SHP77 treated with DMSO at 0.1 percent for 48 hours (cell line): ENCODE results near the gene ESYT1.

Source experiments
- DNase-seq: peaks from one replicate; lab custom pipeline; 2025; lab: John Stamatoyannopoulos, UW

The ESYT1 gene

GRCh38 chr12:56127888-56128669 lies at the start of gene ESYT1:
Gene ESYT1 (plus strand): TSS chr12:56128267. CDS start chr12:56128320, 53 bp downstream.
- DNase-seq, result peak; percentile 98

- DNase-seq, result no peak
Observed at GRCh38 chr12:56078427-56078826, 49.6 kb upstream of the ESYT1 start.

GRCh38 chr12:56078931-56079722 lies 48.9 kb upstream of the ESYT1 start:
- peak; percentile 32 for DNase-seq

GRCh38 chr12:56079723-56080555 lies 48.1 kb upstream of the ESYT1 start, which contains the start of gene ERBB3:
Gene ERBB3 (plus strand): TSS chr12:56080165. CDS start chr12:56080301, 136 bp downstream.
- DNase-seq, result no peak

- no peak for DNase-seq
Observed at GRCh38 chr12:56080556-56081138, 47.4 kb upstream of the ESYT1 start.

- no peak for DNase-seq
Observed at GRCh38 chr12:56081393-56082347, 46.4 kb upstream of the ESYT1 start.

- no peak for DNase-seq
Observed at GRCh38 chr12:56082382-56082781, 45.7 kb upstream of the ESYT1 start.

GRCh38 chr12:56082967-56083366 lies 45.1 kb upstream of the ESYT1 start:
- no peak for DNase-seq

GRCh38 chr12:56084958-56085543 lies 43.0 kb upstream of the ESYT1 start:
- no peak for DNase-seq

- DNase-seq, result no peak
Observed at GRCh38 chr12:56086096-56086495, 42.0 kb upstream of the ESYT1 start.

- DNase-seq, result no peak
Observed at GRCh38 chr12:56086608-56087007, 41.5 kb upstream of the ESYT1 start.

GRCh38 chr12:56087220-56087619 lies 40.8 kb upstream of the ESYT1 start:
- DNase-seq, result no peak

- no peak for DNase-seq
Observed at GRCh38 chr12:56097738-56098137, 30.3 kb upstream of the ESYT1 start.

GRCh38 chr12:56098592-56098991 lies 29.5 kb upstream of the ESYT1 start:
- DNase-seq, result no peak

GRCh38 chr12:56099787-56100186 lies 28.3 kb upstream of the ESYT1 start:
- DNase-seq, result no peak

GRCh38 chr12:56101045-56101444 lies 27.0 kb upstream of the ESYT1 start:
- no peak for DNase-seq

GRCh38 chr12:56102683-56103065 lies 25.4 kb upstream of the ESYT1 start:
- no peak for DNase-seq

- no peak for DNase-seq
Observed at GRCh38 chr12:56103066-56103711, 24.9 kb upstream of the ESYT1 start.

- DNase-seq, result no peak
Observed at GRCh38 chr12:56103823-56104108, 24.3 kb upstream of the ESYT1 start.
